Erythroblast (primary cell): Measurements from ENCODE around the gene FZD8.

Source experiments
- GATA1 ChIP-seq: IDR thresholded peaks from 2 replicates; pipeline ENCODE4 v1.6.1; 2011; ENCODE audit warnings: low read depth, mild to moderate bottlenecking, control low read depth, low read length, moderate library complexity
- POLR2A ChIP-seq: IDR thresholded peaks from 2 replicates; pipeline ENCODE4 v1.6.1; 2011; ENCODE audit warnings: mild to moderate bottlenecking, low read length

- no peak for TF ChIP-seq POLR2A
- no peak for TF ChIP-seq GATA1
Measured at GRCh38 chr10:35636956-35637355, 5.1 kb downstream of the FZD8 start.
